AG04450 (cell line): ENCODE data around the gene TMEM141. TPM values are rescaled to one million over a fixed set of nuclear protein-coding genes. Genes with fewer than 3 reads are reported as not detected.

Experiments used
- CTCF ChIA-PET: fragments of 300-600, 350-600 bp; formaldehyde crosslinking; extraction: SDS; loops from one replicate; lab custom pipeline; 2022; ENCODE audit warnings: antibody characterized with exemption, inconsistent platforms; lab: Charles Lee
- POLR2A ChIA-PET: fragments of 350-600 bp; formaldehyde crosslinking; extraction: SDS; loops from one replicate; lab custom pipeline; 2021; ENCODE audit warnings: antibody characterized with exemption, inconsistent platforms; lab: Yijun Ruan, JAX
- DNase-seq: peaks from one replicate; pipeline ENCODE4 v3.0.0-alpha.2; 2011; ENCODE audit warnings: low read depth, low spot score
- H3K27ac ChIP-seq: one replicate; pipeline ENCODE4 v1.5.1; 2012; ENCODE audit warnings: low read depth, low read length, control low read depth
- H3K27me3 ChIP-seq: one replicate; pipeline ENCODE4 v1.6.0; 2012; ENCODE audit warnings: low read length; ENCODE audit not compliant: control insufficient read depth, insufficient read depth
- H3K4me3 ChIP-seq: 2 replicates; pipeline ENCODE4 v1.5.1; 2011; ENCODE audit warnings: mild to moderate bottlenecking, low read depth, low read length, control low read depth
- H3K9me3 ChIP-seq: 2 replicates; pipeline ENCODE4 v1.5.1; 2012; ENCODE audit warnings: low read length; ENCODE audit not compliant: control insufficient read depth, insufficient read depth
- CTCF ChIP-seq: IDR thresholded peaks from 2 replicates; pipeline ENCODE4 v1.5.1; 2011; ENCODE audit warnings: low read depth, low read length, control low read depth, inconsistent platforms
- polyA plus RNA-seq: library from polyadenylated mRNA; depleted of rRNA; stranded (reverse); fragments of >200 nt; gene quantifications from 2 replicates; pipeline ENCODE4 v1.2.3, GENCODE V29; 2011

Gene TMEM141
- polyA plus RNA-seq, 1 experiment, result 34.9 TPM

GRCh38 chr9:136815422-136815782 is 24.3 kb downstream of the TMEM141 start:
- no peak for TF ChIP-seq CTCF
- CTCF ChIA-PET, result no interaction called here
- Histone ChIP-seq H3K27ac (no peak overlapping the region), H3K9me3 (no peaks in the 10 kb centered on the region), H3K4me3 (no peak overlapping the region), H3K27me3 (no peaks in the 10 kb centered on the region)
- DNase-seq, result no peak
- POLR2A ChIA-PET, result interaction anchor here (1.1 kb wide), 1 partner anchor 27 kb away, joined by 3 read pairs; the partner anchor contains the start of gene AJM1

GRCh38 chr9:136820971-136821825 is 30.1 kb downstream of the TMEM141 start:
- H3K4me3 ChIP-seq, result no peak overlapping the region
- POLR2A ChIA-PET, result no interaction called here
- DNase-seq, result no peak
- H3K27ac ChIP-seq, result no peak overlapping the region
- no peaks in the 10 kb centered on the region; the same call in 1 of the 2 replicates for H3K9me3 ChIP-seq
- TF ChIP-seq CTCF, result no peak
- H3K27me3 ChIP-seq, result no peaks in the 10 kb centered on the region
- CTCF ChIA-PET, result interaction anchor here (1.0 kb wide), 1 partner anchor 29 kb away, joined by 3 read pairs; no protein-coding TSS in a partner anchor

- POLR2A ChIA-PET, result interaction anchor here (0.7 kb wide), 1 partner anchor 104 kb away, joined by 5 read pairs; no protein-coding TSS in a partner anchor
- no peaks in the 10 kb centered on the region for H3K27me3 ChIP-seq
- DNase-seq, result no peak
- no peak overlapping the region for H3K27ac ChIP-seq
- CTCF ChIA-PET, result no interaction called here
- H3K4me3 ChIP-seq, result no peak overlapping the region
- no peaks in the 10 kb centered on the region; the same call in 1 of the 2 replicates for H3K9me3 ChIP-seq
- no peak for TF ChIP-seq CTCF
Measured at GRCh38 chr9:136821826-136822544, 30.8 kb downstream of the TMEM141 start.

GRCh38 chr9:136823136-136824046 is 32.2 kb downstream of the TMEM141 start:
- POLR2A ChIA-PET, result interaction anchor here (0.7 kb wide), 1 partner anchor 103 kb away, joined by 5 read pairs; no protein-coding TSS in a partner anchor
- CTCF ChIA-PET, result interaction anchor here (0.8 kb wide), 1 partner anchor 19 kb away, joined by 4 read pairs; the partner anchor contains the start of gene AJM1
- TF ChIP-seq CTCF, result no peak
- no peak overlapping the region for H3K4me3 ChIP-seq
- no peak overlapping the region for H3K27ac ChIP-seq
- no peaks in the 10 kb centered on the region; the same call in 1 of the 2 replicates for H3K9me3 ChIP-seq
- no peaks in the 10 kb centered on the region for H3K27me3 ChIP-seq
- DNase-seq, result no peak
